Measurements from ENCODE around the gene MAPK14. TPM values are rescaled to one million over a fixed set of nuclear protein-coding genes. Genes with fewer than 3 reads are reported as not detected.

Gene MAPK14
- total and polyA plus RNA-seq, 10 of the 15 experiments (the other 5 are each of a cell fraction or from before 2014, with no cell fraction given): 12.5 to 59.5 (median 43.0) TPM

DNA sequence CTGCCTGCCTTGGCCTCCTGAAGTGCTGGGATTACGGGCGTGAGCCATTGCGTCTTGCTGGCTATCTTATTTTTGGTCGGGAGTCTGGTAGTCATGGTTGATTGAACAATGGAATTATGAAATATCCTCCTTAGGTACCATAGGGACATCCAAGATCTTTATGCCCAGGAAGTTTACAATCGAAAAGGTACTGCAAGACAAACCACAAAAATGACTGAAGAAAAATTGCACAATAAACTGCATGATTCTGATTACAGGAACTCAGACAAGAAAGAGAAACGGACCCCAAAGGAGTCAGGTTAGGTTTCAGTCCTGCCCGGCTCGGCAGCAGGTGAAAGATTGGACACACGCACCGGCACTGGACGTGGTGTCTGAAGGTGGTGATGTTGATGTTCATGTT, 8.4 kb upstream of the MAPK14 start (continued):
- TF ChIP-seq, protein P1, sequence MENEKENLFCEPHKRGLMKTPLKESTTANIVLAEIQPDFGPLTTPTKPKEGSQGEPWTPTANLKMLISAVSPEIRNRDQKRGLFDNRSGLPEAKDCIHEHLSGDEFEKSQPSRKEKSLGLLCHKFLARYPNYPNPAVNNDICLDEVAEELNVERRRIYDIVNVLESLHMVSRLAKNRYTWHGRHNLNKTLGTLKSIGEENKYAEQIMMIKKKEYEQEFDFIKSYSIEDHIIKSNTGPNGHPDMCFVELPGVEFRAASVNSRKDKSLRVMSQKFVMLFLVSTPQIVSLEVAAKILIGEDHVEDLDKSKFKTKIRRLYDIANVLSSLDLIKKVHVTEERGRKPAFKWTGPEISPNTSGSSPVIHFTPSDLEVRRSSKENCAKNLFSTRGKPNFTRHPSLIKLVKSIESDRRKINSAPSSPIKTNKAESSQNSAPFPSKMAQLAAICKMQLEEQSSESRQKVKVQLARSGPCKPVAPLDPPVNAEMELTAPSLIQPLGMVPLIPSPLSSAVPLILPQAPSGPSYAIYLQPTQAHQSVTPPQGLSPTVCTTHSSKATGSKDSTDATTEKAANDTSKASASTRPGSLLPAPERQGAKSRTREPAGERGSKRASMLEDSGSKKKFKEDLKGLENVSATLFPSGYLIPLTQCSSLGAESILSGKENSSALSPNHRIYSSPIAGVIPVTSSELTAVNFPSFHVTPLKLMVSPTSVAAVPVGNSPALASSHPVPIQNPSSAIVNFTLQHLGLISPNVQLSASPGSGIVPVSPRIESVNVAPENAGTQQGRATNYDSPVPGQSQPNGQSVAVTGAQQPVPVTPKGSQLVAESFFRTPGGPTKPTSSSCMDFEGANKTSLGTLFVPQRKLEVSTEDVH (IDR thresholded peaks at IDR 0.05; ENCODE audit: low read depth, partially characterized antibody): no peak
- TF ChIP-seq, protein P2, sequence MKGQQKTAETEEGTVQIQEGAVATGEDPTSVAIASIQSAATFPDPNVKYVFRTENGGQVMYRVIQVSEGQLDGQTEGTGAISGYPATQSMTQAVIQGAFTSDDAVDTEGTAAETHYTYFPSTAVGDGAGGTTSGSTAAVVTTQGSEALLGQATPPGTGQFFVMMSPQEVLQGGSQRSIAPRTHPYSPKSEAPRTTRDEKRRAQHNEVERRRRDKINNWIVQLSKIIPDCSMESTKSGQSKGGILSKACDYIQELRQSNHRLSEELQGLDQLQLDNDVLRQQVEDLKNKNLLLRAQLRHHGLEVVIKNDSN (IDR thresholded peaks at IDR 0.05; ENCODE audit: borderline replicate concordance, extremely low read length, insufficient read depth, low read depth, low read length): no peak
- TF ChIP-seq RFX5 (IDR thresholded peaks at IDR 0.05; ENCODE audit: low read depth, low read length): no peak
- TF ChIP-seq POLR2AphosphoS2 (IDR thresholded peaks at IDR 0.05; ENCODE audit: low read depth, low read length): no peak

DNA sequence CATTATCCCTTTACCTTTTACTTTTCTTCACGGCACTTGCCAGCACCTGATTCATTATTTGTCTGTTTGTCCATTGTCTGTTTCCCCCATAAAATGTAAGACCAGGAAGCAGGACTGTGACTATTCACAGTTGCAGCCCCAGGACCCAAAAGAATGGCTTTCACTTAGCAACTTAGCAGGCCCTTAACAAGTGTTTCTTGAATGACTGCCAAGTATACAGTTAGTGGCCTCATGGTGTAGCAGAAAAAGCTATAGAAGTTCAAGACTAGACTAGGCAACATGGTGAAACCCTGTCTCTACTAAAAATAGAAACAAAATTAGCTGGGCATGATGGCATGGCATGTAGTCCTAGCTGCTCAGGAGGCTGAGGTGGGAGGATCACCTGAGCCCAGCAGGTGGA, 7.5 kb upstream of the MAPK14 start:
- CTCF ChIA-PET: no interaction called here
- in situ Hi-C loops (cut with MboI): no loop called here
- H3K27me3 ChIP-seq (replicated peaks in 1 of 2; ENCODE audit: control insufficient read depth in 2 of 2, insufficient read depth in 2 of 2, low read length in 1 of 2): no peaks in the 10 kb centered on the region; a peak in 1 of 4 replicates
- H3K27ac ChIP-seq (ENCODE audit: control insufficient read depth, insufficient read depth): no peak overlapping the region
- no peak overlapping the region for H3K9ac ChIP-seq (ENCODE audit: control insufficient read depth, insufficient read depth, low read length)
- no peaks in the 10 kb centered on the region for H3K9me3 ChIP-seq (replicated peaks; ENCODE audit: control insufficient read depth, insufficient read depth, low read length)
- no peaks in the 10 kb centered on the region for H3K36me3 ChIP-seq (ENCODE audit: control insufficient read depth in 2 of 2, insufficient read depth in 2 of 2, low read length in 1 of 2)
- no peaks in the 10 kb centered on the region for H3K4me1 ChIP-seq (ENCODE audit: control insufficient read depth, insufficient read depth, low read length)
- no peak for DNase-seq (ENCODE audit: low read depth, low spot score)
- H4K20me1 ChIP-seq (ENCODE audit: control insufficient read depth, insufficient read depth): no peaks in the 10 kb centered on the region
- H3K79me2 ChIP-seq (ENCODE audit: control insufficient read depth, insufficient read depth, low read length): no peaks in the 10 kb centered on the region
- no peak for ATAC-seq
- POLR2A ChIA-PET: no interaction called here
- H2AFZ ChIP-seq (ENCODE audit: control insufficient read depth, low read depth, low read length): no peak overlapping the region
- no peak overlapping the region for H3K4me2 ChIP-seq (ENCODE audit: control insufficient read depth, insufficient read depth)
- WGBS (ENCODE audit: insufficient coverage, insufficient replicate concordance, low lambda C conversion rate, missing lambda C conversion rate): 45% methylated on average over 1 of the region's 1 CpG
- SMC1A ChIA-PET (ENCODE audit: uncharacterized antibody, unreplicated experiment): no interaction called here
- no peak for FAIRE-seq
- BruUV-seq (replicated peaks): no TSS peak
- no peak overlapping the region for H3K4me3 ChIP-seq
- intact Hi-C loops (cut with micrococcal nuclease; ENCODE audit: unreplicated experiment): no loop called here
- RAD21 ChIA-PET (ENCODE audit: unreplicated experiment): no interaction called here
- TF ChIP-seq STAT3 (IDR thresholded peaks at IDR 0.05; ENCODE audit: low read depth, low read length) (no peak), YY1 (IDR thresholded peaks at IDR 0.05; ENCODE audit: low read depth, low read length) (no peak), RAD21 (IDR thresholded peaks at IDR 0.05; ENCODE audit: insufficient read depth, low read depth, low read length) (no peak), TBL1XR1 (IDR thresholded peaks at IDR 0.05; ENCODE audit: low read depth, low read length) (no peak), SUZ12 (IDR thresholded peaks at IDR 0.05; ENCODE audit: unreplicated experiment) (no peak), FOS (IDR thresholded peaks at IDR 0.05; ENCODE audit: borderline replicate concordance, extremely low read depth, insufficient read length) (no peak), CREM (IDR thresholded peaks at IDR 0.05; ENCODE audit: low read depth) (no peak)
- TF ChIP-seq, protein P3, sequence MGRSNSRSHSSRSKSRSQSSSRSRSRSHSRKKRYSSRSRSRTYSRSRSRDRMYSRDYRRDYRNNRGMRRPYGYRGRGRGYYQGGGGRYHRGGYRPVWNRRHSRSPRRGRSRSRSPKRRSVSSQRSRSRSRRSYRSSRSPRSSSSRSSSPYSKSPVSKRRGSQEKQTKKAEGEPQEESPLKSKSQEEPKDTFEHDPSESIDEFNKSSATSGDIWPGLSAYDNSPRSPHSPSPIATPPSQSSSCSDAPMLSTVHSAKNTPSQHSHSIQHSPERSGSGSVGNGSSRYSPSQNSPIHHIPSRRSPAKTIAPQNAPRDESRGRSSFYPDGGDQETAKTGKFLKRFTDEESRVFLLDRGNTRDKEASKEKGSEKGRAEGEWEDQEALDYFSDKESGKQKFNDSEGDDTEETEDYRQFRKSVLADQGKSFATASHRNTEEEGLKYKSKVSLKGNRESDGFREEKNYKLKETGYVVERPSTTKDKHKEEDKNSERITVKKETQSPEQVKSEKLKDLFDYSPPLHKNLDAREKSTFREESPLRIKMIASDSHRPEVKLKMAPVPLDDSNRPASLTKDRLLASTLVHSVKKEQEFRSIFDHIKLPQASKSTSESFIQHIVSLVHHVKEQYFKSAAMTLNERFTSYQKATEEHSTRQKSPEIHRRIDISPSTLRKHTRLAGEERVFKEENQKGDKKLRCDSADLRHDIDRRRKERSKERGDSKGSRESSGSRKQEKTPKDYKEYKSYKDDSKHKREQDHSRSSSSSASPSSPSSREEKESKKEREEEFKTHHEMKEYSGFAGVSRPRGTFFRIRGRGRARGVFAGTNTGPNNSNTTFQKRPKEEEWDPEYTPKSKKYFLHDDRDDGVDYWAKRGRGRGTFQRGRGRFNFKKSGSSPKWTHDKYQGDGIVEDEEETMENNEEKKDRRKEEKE (IDR thresholded peaks at IDR 0.05): no peak
- TF ChIP-seq, protein P4, sequence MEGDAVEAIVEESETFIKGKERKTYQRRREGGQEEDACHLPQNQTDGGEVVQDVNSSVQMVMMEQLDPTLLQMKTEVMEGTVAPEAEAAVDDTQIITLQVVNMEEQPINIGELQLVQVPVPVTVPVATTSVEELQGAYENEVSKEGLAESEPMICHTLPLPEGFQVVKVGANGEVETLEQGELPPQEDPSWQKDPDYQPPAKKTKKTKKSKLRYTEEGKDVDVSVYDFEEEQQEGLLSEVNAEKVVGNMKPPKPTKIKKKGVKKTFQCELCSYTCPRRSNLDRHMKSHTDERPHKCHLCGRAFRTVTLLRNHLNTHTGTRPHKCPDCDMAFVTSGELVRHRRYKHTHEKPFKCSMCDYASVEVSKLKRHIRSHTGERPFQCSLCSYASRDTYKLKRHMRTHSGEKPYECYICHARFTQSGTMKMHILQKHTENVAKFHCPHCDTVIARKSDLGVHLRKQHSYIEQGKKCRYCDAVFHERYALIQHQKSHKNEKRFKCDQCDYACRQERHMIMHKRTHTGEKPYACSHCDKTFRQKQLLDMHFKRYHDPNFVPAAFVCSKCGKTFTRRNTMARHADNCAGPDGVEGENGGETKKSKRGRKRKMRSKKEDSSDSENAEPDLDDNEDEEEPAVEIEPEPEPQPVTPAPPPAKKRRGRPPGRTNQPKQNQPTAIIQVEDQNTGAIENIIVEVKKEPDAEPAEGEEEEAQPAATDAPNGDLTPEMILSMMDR (IDR thresholded peaks at IDR 0.05 in 2 of 3, conservative IDR thresholded peaks at IDR 0.05 in 1 of 3; ENCODE audit: control insufficient read depth in 2 of 3, extremely low read depth in 1 of 3, insufficient read depth in 1 of 3, low read depth in 3 of 3, low read length in 3 of 3): no peak
